Kidney epithelial cell (primary cell): ENCODE data around the gene BRF1. TPM values are rescaled to one million over a fixed set of nuclear protein-coding genes. Genes with fewer than 3 reads are reported as not detected.

Experiments
- DNase-seq: peaks from one replicate; pipeline ENCODE4 v3.0.0-alpha.2; 2010; ENCODE audit warnings: low read depth
- H3K27me3 ChIP-seq: 2 replicates; pipeline ENCODE4 v1.6.0; 2011; ENCODE audit warnings: low read length; ENCODE audit not compliant: control insufficient read depth, insufficient read depth
- H3K36me3 ChIP-seq: 2 replicates; pipeline ENCODE4 v1.5.1; 2011; ENCODE audit warnings: low read length; ENCODE audit not compliant: control insufficient read depth, insufficient read depth
- H3K4me3 ChIP-seq: 2 replicates; pipeline ENCODE4 v1.5.1; 2011; ENCODE audit warnings: low read depth, mild to moderate bottlenecking, control low read depth, low read length
- total RNA-seq: library from RNA; depleted of rRNA; stranded (reverse); fragments of >200 nt; gene quantifications from 2 replicates; pipeline ENCODE4 v1.2.3, GENCODE V29; 2015
- TF ChIP-seq, protein P1 (sequence below): IDR thresholded peaks from 2 replicates; pipeline ENCODE4 v1.5.1; 2011; ENCODE audit warnings: mild to moderate bottlenecking, moderate library complexity, low read length, control low read depth, inconsistent platforms; ENCODE audit not compliant: insufficient read depth, poor library complexity, severe bottlenecking

BRF1 gene
- total RNA-seq, 1 donor from 2014 or later, result 48.4 TPM

DNA sequence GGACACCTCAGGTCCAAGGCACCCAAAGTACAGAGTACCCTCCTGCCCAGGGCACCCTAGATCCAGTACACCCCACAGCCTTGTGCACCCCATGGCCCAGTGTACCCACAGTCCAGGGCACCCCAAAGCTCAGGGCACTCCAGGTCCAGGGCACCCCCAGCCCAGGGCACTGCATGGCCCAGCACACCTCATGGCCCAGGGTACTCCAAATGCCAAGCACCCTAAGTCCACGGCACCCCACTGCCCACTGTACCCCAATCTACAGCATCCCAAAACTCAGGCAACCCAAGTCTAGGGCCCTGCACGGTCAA, 138.2 kb downstream of the BRF1 start:
- DNase-seq, result no peak
- H3K36me3 ChIP-seq, result no peaks in the 10 kb centered on the region
- no peak overlapping the region for H3K4me3 ChIP-seq
- TF ChIP-seq, protein P1, sequence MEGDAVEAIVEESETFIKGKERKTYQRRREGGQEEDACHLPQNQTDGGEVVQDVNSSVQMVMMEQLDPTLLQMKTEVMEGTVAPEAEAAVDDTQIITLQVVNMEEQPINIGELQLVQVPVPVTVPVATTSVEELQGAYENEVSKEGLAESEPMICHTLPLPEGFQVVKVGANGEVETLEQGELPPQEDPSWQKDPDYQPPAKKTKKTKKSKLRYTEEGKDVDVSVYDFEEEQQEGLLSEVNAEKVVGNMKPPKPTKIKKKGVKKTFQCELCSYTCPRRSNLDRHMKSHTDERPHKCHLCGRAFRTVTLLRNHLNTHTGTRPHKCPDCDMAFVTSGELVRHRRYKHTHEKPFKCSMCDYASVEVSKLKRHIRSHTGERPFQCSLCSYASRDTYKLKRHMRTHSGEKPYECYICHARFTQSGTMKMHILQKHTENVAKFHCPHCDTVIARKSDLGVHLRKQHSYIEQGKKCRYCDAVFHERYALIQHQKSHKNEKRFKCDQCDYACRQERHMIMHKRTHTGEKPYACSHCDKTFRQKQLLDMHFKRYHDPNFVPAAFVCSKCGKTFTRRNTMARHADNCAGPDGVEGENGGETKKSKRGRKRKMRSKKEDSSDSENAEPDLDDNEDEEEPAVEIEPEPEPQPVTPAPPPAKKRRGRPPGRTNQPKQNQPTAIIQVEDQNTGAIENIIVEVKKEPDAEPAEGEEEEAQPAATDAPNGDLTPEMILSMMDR, result no peak
- H3K27me3 ChIP-seq, result peaks cover 13% of the 10 kb centered on the region

DNA sequence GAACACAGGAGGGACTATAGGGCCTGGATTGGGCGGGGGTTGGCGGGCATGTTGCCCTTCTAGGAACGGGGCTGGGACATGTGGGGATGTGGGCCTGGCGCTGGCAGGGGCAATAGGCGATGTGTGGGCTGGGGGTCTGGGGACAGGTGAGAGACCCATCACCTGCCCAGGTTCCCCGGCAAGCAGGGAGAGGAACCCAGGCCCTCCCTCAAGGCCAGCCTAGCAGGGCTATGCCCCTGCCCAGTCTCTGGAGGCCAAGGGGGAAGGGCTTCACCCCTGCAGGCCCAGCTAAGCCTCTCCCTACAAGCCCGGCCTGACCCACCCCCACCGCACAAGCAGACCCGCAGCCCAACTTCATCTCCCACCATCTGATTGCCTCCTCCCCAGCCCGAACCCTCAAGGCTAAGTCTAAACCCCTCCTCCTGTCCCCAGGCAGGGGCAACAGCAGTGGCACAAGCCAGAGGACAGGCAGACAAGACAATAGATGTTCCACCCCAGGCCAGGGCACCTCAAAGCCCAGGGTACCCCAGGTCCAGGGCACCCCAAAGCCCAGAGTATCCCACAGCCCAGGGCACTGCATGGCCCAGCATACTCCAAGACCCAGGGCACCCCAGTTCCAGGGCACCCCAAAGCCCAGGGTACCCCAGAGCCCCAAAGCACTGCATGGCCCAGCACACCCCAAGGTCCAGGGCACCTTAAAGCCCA, 138.7 kb downstream of the BRF1 start:
- TF ChIP-seq, protein P1, result no peak
- Histone ChIP-seq H3K27me3 (peaks cover 10% of the 10 kb centered on the region), H3K4me3 (no peak overlapping the region), H3K36me3 (no peaks in the 10 kb centered on the region)
- no peak for DNase-seq

DNA sequence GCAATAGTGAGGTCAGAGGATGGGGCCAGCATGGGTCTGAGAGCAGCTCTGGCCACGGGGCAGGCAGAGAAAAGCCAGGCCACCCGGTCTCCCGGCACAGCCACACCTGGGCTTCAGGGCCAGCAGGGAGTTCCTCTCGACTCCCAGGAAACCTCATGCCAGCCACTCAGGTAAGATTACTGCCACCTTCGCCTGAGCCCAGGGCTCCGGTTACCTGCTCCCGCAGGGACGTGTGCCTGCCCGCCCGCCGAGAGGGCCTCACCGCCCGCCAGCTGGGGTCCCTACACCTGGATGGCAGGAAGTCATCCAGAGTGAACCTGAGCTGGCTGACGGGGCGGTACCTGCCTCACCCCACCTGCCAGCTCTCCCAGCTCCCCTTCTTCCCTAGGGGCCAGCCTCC, 139.5 kb downstream of the BRF1 start:
- TF ChIP-seq, protein P1, result no peak
- Histone ChIP-seq H3K36me3 (no peaks in the 10 kb centered on the region), H3K4me3 (no peak overlapping the region), H3K27me3 (peaks cover 3% of the 10 kb centered on the region)
- DNase-seq, result no peak

DNA sequence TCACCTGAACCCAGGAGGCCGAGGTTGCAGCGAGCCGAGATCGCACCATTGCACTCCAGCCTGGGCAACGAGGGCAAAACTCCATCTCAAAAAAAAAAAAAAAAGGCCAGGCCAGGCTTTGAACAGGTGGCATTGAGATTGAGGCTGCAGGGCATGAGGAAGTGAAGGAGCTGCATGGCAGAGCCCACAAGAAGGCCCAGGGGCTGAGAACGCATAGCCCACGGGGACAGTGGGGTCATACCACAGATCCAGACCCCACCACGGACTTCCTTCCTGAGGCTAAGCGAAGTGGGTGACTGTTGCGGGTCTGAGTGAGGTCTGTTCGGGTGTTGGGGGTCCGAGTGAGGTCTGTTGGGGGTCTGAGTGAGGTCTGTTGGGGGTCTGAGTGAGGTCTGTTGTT, 140.0 kb downstream of the BRF1 start:
- TF ChIP-seq, protein P1, result no peak
- H3K27me3 ChIP-seq, result peaks cover 3% of the 10 kb centered on the region
- no peak for DNase-seq
- H3K4me3 ChIP-seq, result no peak overlapping the region
- H3K36me3 ChIP-seq, result no peaks in the 10 kb centered on the region

GRCh38 chr14:105159344-105159743, 141.5 kb downstream of the BRF1 start:
- TF ChIP-seq, protein P1, result no peak
- no peaks in the 10 kb centered on the region for H3K27me3 ChIP-seq
- no peaks in the 10 kb centered on the region for H3K36me3 ChIP-seq
- no peak for DNase-seq
- H3K4me3 ChIP-seq, result no peak overlapping the region

Other genes starting within 250 kb of the BRF1 start
- gene GPR132, start 235.6 kb downstream of the BRF1 start, total RNA-seq, result 1.7 and 1.9 TPM in 2 replicates
- gene JAG2, start 132.2 kb downstream of the BRF1 start, total RNA-seq, result 2.4 and 2.7 TPM in 2 replicates
- 73.0 and 87.4 TPM in 2 replicates for gene NUDT14, start 119.7 kb downstream of the BRF1 start, total RNA-seq
- gene BTBD6, start 52.5 kb downstream of the BRF1 start, total RNA-seq, result 45.8 and 48.9 TPM in 2 replicates
- gene PACS2, start 13.7 kb upstream of the BRF1 start, total RNA-seq, result 105 and 114 TPM in 2 replicates
- gene TEX22, start 97.5 kb upstream of the BRF1 start, total RNA-seq, result 0.27 and 0.46 TPM in 2 replicates
- 68.3 and 75.0 TPM in 2 replicates for gene MTA1, start 118.8 kb upstream of the BRF1 start, total RNA-seq
- gene CRIP2, start 173.8 kb upstream of the BRF1 start, total RNA-seq, result 101 and 128 TPM in 2 replicates
- 2.0 and 11.1 TPM in 2 replicates for gene CRIP1, start 185.9 kb upstream of the BRF1 start, total RNA-seq
- gene TEDC1, start 190.2 kb upstream of the BRF1 start, total RNA-seq, result 7.1 and 7.5 TPM in 2 replicates
- gene TMEM121, start 225.6 kb upstream of the BRF1 start, total RNA-seq, result 10.1 and 13.4 TPM in 2 replicates